ENCODE results near the gene H6PD.

Gene H6PD

GRCh38 chr1:9261496-9261895 is 26.9 kb downstream of the H6PD start:
- DNase-seq, result no peak

- DNase-seq, result no peak
These were observed 27.8 kb downstream of the H6PD start for GRCh38 chr1:9262096-9262986.

- no peak for DNase-seq
These were observed 28.8 kb downstream of the H6PD start for GRCh38 chr1:9263276-9263855.

GRCh38 chr1:9263984-9264872 is 29.7 kb downstream of the H6PD start:
- DNase-seq, result no peak

GRCh38 chr1:9265037-9265436 is 30.5 kb downstream of the H6PD start:
- no peak for DNase-seq

- DNase-seq, result no peak
These were observed 31.4 kb downstream of the H6PD start for GRCh38 chr1:9265968-9266367.

- no peak for DNase-seq
These were observed 32.7 kb downstream of the H6PD start for GRCh38 chr1:9267352-9267686.

GRCh38 chr1:9267827-9268581 is 33.4 kb downstream of the H6PD start:
- no peak for DNase-seq

- DNase-seq, result no peak
These were observed 34.5 kb downstream of the H6PD start for GRCh38 chr1:9269078-9269501.

- no peak for DNase-seq
These were observed 35.1 kb downstream of the H6PD start for GRCh38 chr1:9269721-9270120.

- DNase-seq, result no peak
These were observed 35.8 kb downstream of the H6PD start for GRCh38 chr1:9270290-9270883.

- no peak for DNase-seq
These were observed 36.7 kb downstream of the H6PD start for GRCh38 chr1:9271283-9271682.

GRCh38 chr1:9271861-9272595 is 37.5 kb downstream of the H6PD start:
- no peak for DNase-seq

GRCh38 chr1:9273177-9273576 is 38.6 kb downstream of the H6PD start:
- DNase-seq, result no peak

GRCh38 chr1:9275161-9275560 is 40.6 kb downstream of the H6PD start:
- DNase-seq, result no peak

- no peak for DNase-seq
These were observed 41.0 kb downstream of the H6PD start for GRCh38 chr1:9275567-9276034.

- DNase-seq, result no peak
These were observed 43.5 kb downstream of the H6PD start for GRCh38 chr1:9278116-9278515.

- no peak for DNase-seq
These were observed 44.1 kb downstream of the H6PD start for GRCh38 chr1:9278585-9279153.

- DNase-seq, result peak in 1 of 6 experiments; percentile 18
These were observed 44.7 kb downstream of the H6PD start for GRCh38 chr1:9279172-9279840.

GRCh38 chr1:9280015-9280860 is 45.7 kb downstream of the H6PD start:
- DNase-seq, result no peak
